ENCODE data around the gene AGMAT.

GRCh38 chr1:15524283-15525049 lies 60.4 kb downstream of the AGMAT start:
- TF ChIP-seq, protein P1, sequence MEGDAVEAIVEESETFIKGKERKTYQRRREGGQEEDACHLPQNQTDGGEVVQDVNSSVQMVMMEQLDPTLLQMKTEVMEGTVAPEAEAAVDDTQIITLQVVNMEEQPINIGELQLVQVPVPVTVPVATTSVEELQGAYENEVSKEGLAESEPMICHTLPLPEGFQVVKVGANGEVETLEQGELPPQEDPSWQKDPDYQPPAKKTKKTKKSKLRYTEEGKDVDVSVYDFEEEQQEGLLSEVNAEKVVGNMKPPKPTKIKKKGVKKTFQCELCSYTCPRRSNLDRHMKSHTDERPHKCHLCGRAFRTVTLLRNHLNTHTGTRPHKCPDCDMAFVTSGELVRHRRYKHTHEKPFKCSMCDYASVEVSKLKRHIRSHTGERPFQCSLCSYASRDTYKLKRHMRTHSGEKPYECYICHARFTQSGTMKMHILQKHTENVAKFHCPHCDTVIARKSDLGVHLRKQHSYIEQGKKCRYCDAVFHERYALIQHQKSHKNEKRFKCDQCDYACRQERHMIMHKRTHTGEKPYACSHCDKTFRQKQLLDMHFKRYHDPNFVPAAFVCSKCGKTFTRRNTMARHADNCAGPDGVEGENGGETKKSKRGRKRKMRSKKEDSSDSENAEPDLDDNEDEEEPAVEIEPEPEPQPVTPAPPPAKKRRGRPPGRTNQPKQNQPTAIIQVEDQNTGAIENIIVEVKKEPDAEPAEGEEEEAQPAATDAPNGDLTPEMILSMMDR (IDR thresholded peaks at IDR 0.05; ENCODE audit: low read depth, low read length), result no peak
- TF ChIP-seq POLR2A (IDR thresholded peaks at IDR 0.05; ENCODE audit: extremely low read depth, insufficient read length), result no peak

Data from NB4 (cell line).